Activated gamma-delta T cell treated with anti-CD3 and anti-CD28 coated beads, Interleukin-2, amount 50 U/mL, for 16 hours (primary cell): Measurements from ENCODE around the gene PSKH1.
"Not testable (repeated sequence)": the region's sequence is repeated elsewhere in the genome, so short reads cannot be mapped to it uniquely, and the experiment has no call there.

Experiments
- DNase-seq: peaks from one replicate; pipeline ENCODE4 v3.0.0-alpha.2; 2020; ENCODE audit warnings: low read depth

Gene PSKH1

GRCh38 chr16:67963292-67963661, 70.2 kb downstream of the PSKH1 start:
- no peak for DNase-seq

- no peak for DNase-seq
These were observed 70.7 kb downstream of the PSKH1 start for GRCh38 chr16:67963662-67964321.

GRCh38 chr16:67964477-67965131, 71.5 kb downstream of the PSKH1 start:
- DNase-seq: no peak

DNA sequence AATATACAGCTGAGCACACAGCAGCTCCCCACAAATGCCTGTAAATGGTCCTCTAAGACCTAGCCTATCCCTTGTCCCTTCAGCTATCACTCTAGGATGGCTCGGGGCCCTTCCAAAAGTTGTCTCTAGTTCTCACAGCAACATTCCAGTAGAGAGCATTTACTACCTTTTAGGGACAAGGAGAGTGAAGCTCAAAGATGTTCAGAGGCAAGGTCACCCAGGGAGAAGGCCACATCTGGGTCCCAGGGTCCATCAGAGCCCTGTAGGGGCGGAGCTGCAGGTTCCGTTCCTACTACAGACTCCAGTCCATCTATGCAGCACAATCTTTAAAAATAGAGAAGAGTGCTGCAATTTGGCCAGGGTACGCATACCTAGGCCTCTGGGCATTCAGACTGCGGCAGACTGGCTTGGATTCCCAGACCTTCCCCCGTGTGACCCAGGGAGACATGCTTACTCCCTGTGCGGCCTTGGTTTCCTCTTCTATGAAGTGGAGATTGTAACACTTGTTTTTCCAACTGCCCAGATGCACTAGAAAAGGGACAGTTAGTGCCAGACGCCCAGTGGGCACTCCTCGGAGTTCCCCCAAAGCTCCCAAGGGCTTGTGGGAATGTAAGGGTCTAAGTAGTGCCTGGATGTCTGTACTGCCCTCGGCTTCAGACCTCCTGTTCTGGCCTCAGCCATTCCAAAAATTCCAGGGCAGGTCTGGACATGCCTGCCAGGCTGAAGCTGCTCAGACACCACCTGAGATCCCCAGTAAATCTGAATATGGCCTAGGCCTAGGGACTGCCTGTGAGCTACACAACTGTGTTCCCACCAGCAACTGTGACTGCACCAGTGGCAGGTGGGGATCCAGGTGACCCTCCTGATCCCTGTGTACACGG, 72.9 kb downstream of the PSKH1 start:
- no peak for DNase-seq

- DNase-seq: no peak
These were observed 73.6 kb downstream of the PSKH1 start for GRCh38 chr16:67966549-67967182.

GRCh38 chr16:67967183-67967957, 74.3 kb downstream of the PSKH1 start:
- no peak for DNase-seq

DNA sequence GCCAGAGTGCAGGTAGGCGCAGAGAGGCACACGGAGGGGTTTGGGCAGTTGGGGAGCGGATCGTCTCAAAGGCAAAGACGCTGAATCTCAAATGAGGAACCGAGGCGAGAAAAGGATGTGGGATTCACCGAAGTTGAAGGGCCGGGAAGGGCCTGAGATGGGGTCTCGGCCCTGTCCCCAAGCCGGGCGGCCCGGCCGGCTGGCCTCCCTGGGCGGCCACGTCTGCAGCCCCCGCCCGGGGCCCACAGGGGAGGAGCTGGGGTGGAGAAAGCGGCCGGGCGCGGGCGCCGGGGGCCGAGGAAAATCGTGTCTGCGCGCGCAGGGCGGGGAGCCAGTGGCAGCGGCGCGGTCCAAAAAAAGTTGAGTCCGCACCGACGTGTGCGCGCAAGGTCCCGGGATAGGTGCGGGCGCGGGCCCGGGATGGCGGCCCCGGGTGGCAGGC, 74.9 kb downstream of the PSKH1 start:
- DNase-seq: no peak

DNA sequence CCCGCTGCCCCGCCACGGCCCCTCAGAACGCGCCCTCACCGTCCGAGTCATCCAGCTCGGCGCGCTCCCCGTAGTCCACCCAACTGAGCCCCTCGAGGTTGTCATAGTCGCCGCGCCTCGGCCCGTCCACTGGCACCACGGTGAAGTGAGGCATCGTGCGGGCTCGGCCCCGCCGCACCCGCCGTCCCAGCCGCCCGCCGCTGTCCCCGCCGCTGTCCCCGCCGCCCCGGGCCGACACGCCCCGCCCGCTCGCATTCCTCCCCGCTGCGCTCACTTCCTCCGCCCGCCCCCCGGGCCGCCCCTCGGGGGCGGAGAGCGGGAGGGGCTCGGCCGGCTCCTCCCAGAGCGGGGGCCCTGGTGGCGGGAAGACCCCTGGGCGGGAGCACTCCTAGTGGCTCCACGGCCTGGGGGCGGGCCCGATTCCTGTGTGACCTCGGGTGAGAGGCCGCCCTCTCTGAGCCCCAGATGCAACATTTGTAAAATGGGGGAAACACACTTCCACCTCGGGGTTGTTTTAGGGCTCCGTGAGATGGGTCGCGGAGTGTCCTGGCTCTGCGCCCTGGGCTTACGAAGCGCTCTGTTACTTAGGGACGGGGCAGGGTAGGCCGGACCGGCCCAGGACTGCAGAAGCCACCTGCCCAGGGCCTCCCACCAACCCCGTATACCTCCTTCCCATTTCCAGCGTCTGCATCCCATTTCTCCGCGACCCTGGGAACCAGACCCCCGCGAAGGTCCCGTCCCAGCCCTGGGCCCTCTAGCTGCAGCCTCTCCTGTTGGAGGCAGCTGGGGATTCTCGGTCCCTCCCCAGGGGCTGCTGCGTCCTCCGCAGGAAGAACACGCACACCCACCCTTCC, 75.6 kb downstream of the PSKH1 start, which contains the start of gene SLC12A4:
Gene SLC12A4, minus strand, starts transcription at position 238 of the 854 bp plus-strand sequence. Its CDS starts 84 bp downstream, at position 154.
- DNase-seq: peak; percentile 76

DNA sequence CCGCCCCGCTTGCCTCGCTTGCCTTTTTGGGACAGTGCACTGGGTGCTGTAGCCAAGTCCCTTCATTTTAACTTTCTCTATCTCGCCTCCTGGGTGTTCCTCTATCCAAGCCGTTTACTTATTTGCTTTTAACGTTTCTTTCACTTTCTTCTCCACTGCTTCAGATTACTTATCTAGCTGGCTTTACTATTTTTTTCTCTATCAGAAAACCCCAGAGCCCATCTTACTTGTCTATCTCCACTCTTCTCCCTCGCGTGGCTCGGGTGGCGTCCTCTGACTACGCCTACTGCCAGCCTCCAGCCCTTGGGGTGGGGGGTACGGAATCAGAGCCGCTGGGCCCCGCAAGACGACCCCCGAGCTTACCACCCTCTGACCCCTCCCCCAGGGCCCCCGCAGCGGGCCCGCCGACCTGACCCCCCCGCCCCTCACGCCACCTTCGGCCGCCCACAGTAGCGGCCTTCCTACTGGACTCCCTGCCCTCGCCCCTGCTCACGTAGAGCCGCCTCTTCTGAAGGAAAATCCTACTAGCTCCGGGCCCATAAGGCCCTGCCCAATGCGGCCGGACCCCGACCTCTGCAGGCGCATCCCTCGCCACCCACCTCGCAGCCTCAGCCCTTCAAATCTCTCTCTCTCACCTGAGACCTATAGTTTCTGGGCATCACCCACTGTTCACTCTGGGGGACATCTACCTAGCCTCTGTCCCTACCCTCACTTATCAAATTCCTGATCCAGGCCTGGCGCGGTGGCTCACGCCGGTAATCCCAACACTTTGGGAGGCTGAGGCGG, 76.4 kb downstream of the PSKH1 start:
- DNase-seq: no peak

- no peak for DNase-seq
These were observed 78.1 kb downstream of the PSKH1 start for GRCh38 chr16:67971111-67971510.

GRCh38 chr16:67972285-67972684, 79.2 kb downstream of the PSKH1 start:
- DNase-seq: not testable (repeated sequence)

DNA sequence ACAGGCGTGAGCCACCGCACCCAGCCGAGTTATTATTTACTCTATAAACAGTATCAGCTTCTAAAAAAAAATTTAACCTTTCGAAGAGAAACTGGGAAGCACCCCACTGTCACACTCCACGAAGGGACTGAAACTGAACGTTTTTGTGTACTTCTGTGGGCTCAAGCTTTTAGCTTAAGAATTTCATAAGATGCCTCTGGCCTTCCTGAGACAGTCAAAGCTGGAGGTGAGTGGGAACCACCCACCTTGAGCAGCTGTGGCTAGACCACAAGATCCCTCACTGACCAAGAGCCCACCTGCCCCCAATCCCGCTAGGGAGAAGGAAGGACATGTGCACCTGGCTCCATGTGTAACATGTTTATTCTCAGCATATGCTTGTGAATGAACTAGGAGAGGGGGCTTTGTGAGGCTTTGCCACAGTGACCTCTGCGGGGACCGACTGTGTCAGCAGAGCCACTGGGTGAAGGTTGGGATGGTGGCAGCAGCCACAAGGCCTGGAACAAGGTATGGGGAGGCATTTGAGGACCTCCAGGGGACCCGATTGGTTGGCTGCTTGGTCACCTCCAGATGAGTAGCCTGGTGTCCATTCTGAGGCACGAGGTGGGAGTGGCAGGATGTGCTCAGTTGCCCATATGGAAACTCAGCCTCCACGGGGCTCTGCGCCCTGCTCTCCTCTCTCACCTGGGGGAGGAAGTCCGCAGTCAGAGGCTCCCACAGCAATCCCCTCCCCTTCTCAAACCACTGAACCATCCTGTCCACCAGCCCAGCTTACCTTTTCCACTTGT, 82.5 kb downstream of the PSKH1 start:
- DNase-seq: no peak

GRCh38 chr16:67976205-67976604, 83.2 kb downstream of the PSKH1 start:
- no peak for DNase-seq

- DNase-seq: no peak
These were observed 84.0 kb downstream of the PSKH1 start for GRCh38 chr16:67977005-67977404.

DNA sequence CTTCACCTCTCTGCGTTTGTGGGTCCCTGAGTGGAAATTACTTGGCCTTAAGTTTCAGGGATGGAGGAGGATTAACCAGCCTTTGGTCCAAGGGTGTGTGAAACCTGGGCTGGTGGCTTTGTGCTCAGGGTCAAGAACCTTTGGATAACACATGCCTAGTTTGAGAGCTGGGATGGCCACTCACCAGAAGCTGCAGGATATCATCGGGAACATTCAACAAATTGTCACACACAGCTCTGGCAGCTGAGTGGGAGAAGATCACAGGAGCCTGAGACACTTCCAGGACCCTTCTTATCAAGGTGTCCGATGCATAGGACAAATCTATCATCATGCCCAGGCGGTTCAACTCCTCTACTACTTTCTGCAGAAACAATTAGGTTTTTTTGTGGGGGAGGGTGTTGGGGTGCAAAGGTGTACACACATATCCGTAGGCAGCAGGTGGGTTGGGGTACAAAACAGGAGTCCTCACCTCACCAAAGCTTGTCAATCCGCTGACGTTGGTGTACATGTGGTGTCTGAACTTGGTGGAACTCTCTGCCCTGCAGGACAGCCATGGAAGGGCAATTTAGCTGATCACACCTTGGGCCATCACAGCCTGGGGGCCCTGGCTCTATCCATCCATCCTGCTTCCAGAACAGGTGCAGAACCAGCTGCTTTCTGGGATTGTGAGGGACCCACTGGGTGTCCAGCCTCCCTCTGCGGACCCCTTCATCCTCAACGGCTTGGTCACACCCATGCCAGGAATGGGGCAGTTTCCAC, 84.6 kb downstream of the PSKH1 start:
- DNase-seq: no peak
